Omental fat pad (tissue), 4 donors: Measurements from ENCODE around the gene TNFRSF14. TPM values are rescaled to one million over a fixed set of nuclear protein-coding genes. Genes with fewer than 3 reads are reported as not detected.
A peak's percentile ranks its signal among the peaks of the same experiment; 100 is the strongest.

Experiments
- ATAC-seq: fragments of 150-250 bp; one replicate; pipeline ENCODE4 v1.9.1; 2016; ENCODE audit warnings: mild to moderate bottlenecking, moderate library complexity; ENCODE audit not compliant: low FRiP score
- DNase-seq: peaks from one replicate; pipeline ENCODE4 v3.0.0-alpha.2; 2019; ENCODE audit warnings: low spot score
- total RNA-seq, 4 donors: library from RNA; depleted of rRNA; stranded (reverse); fragments of >200 nt; gene quantifications; one replicate each; pipeline ENCODE4 v1.1.0, GENCODE V29; 2016
- TF ChIP-seq, protein P1 (sequence below), 3 donors: fragments of 450-650 bp; IDR thresholded peaks; one replicate each; pipeline ENCODE4 v1.5.1; 2016 to 2017; ENCODE audit warnings: antibody characterized with exemption in 3 of 3, mild to moderate bottlenecking in 3 of 3, moderate library complexity in 2 of 3

Gene TNFRSF14
- total RNA-seq, 4 donors from 2014 or later, result 26.6 to 108 (median 41.5) TPM

DNA sequence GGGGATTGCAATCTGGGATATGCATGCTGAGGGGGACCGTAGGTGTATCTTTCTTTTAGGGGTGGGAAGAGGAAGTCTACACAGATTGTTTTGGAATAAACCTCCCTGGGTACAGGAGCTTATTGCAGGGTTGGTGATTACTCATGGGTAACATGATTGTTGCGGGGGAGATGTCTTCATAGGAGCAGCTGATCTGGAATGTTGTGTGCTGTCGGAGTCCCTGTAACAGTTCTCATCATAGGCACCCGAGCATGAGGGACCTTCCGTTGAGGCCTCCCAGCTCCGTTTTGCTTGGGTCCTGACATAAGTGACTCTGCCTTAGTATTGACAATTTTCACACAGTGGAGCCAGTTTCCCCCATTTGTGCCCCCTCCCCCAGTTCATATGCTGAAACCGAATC lies 26.2 kb downstream of the TNFRSF14 start:
- ATAC-seq (no peak), DNase-seq (no peak)
- TF ChIP-seq, protein P1, sequence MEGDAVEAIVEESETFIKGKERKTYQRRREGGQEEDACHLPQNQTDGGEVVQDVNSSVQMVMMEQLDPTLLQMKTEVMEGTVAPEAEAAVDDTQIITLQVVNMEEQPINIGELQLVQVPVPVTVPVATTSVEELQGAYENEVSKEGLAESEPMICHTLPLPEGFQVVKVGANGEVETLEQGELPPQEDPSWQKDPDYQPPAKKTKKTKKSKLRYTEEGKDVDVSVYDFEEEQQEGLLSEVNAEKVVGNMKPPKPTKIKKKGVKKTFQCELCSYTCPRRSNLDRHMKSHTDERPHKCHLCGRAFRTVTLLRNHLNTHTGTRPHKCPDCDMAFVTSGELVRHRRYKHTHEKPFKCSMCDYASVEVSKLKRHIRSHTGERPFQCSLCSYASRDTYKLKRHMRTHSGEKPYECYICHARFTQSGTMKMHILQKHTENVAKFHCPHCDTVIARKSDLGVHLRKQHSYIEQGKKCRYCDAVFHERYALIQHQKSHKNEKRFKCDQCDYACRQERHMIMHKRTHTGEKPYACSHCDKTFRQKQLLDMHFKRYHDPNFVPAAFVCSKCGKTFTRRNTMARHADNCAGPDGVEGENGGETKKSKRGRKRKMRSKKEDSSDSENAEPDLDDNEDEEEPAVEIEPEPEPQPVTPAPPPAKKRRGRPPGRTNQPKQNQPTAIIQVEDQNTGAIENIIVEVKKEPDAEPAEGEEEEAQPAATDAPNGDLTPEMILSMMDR (IDR thresholded peaks at IDR 0.05), result no peak

DNA sequence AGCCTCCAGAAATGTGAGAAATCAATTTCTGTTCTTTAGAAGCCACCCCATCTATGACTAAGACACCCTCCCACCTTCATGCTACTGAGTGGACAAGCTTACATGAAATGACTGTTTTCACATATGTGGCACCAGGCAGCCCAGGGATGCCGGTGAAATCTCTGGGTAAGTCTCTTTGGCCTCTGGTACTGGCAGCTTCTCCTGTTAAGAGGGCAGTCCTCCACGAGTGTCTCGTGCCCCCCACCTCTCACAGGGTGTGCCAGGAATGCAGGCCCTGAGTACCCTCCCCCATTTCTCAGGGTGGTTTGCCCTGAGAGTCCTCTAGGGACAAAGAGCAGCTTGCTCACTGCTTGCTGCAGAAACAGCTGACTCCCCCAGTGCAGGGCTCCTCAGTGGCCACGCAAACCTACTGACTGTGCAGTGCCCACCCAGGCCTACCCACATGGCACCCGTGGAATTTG lies 27.2 kb downstream of the TNFRSF14 start:
- TF ChIP-seq, protein P1 (IDR thresholded peaks at IDR 0.05), result no peak
- ATAC-seq, result no peak
- no peak for DNase-seq

- ATAC-seq, result no peak
- no peak for DNase-seq
- TF ChIP-seq, protein P1 (IDR thresholded peaks at IDR 0.05), result no peak
These were observed 27.7 kb downstream of the TNFRSF14 start for GRCh38 chr1:2583871-2584351.

- TF ChIP-seq, protein P1 (IDR thresholded peaks at IDR 0.05), result no peak
- ATAC-seq (no peak), DNase-seq (no peak)
These were observed 28.6 kb downstream of the TNFRSF14 start for GRCh38 chr1:2584686-2585317.

DNA sequence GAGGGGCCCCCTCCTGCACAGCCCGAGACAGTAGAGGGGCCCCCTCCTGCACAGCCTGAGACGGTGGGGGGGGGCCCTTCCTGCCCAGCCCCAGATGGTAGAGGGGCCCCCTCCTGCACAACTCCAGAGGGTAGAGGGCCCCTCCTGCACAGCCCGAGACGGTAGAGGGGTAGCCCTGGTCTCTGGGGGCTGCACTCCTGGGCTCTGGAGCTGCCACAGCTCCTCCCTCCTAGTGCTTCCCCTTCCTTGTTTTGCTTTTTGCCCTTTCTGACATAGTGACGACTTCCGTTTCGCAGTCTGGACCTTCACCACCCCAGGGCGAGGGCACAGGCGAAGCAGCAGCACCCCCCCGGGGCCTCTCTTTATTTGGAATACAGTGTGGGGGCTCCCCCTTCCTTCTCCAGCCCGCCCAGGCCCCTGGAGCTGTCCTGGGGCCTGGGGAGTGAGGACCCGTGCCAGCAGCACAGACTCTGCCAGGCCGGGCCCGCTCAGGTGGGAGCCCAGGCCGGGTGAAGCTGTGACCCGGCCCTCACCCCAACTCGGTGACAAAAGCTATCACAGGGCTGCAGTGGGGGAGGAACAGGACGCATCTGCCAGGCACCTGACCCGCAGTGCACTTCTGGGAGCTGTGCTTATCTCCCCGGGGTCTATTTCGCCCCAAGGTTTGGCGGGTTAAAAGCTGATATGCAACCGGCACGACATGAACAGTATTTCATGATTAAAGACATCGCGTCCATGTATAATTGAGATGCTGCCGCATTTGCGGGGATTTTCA lies 29.3 kb downstream of the TNFRSF14 start:
- TF ChIP-seq, protein P1 (IDR thresholded peaks at IDR 0.05), result no peak
- no peak for ATAC-seq
- DNase-seq, result no peak

DNA sequence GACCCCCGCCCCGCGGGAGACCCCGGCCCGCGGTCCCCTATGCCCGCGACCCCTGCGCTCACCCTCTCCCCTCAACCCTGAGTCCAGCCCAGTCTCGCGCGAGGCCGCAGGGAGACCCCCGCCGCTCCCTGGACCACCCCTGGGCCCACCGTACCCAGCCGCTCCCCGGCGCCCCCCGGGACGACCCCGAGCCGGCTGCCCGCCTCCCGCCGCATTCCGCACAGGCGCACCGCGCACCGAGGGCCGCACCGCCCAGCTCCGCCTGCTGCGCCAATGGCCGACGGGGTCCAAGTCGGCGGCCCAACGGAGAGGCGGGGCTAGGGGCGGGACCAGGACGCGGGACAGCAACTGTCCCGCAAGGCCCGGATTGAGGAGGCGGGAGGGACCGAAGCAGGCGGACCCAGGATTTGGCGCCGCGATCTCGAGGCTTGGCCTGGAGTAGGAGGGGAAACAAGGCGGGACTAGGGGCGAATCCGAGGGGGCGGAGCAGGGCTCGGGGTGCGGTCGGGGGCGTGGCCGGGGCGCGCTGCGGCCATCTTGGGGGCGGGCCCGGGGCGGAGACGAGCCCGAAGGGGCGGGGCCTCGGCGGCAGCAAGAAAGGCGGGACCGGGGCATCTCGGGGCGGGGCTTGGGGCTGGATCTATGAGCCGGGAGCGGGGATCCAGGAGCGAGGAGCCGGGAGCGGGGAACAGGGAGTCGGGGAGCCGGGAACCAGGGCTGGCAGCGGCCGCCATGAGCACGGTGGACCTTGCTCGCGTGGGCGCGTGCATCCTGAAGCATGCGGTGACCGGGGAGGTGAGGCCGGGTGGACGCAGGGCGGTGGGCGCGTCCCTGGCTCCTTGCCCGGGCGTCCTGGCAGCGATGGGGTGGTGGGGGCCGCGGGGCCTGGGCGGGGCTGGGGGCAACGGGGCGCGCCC lies 30.2 kb downstream of the TNFRSF14 start, which contains the start of gene PRXL2B:
Gene PRXL2B (plus strand): TSS at position 624 of the 917 bp plus-strand sequence. CDS start 109 bp downstream, at position 733.
- peak; percentile 91 for DNase-seq
- ATAC-seq, result peak; percentile 94
- TF ChIP-seq, protein P1 (IDR thresholded peaks at IDR 0.05), result no peak
